ENCODE measurements around the gene BRD4.

GRCh38 chr19:15268928-15269253 is 63.4 kb downstream of the BRD4 start:
- TF ChIP-seq CTCF (conservative IDR thresholded peaks at IDR 0.05; ENCODE audit: low read length) (no peak), EZH2phosphoT487 (IDR thresholded peaks at IDR 0.05; ENCODE audit: borderline replicate concordance, low read depth, low read length) (no peak)

Measured in OCI-LY7 (cell line).